HepG2 (cell line): ENCODE results near the gene DAB2IP. TPM values are rescaled to one million over a fixed set of nuclear protein-coding genes. Genes with fewer than 3 reads are reported as not detected.

Source experiments
- ATAC-seq: fragments of 200-7000 bp; cut with Tn5 transposase; 3 replicates; pipeline ENCODE4 v1.9.1; 2020; ENCODE audit warnings: mild to moderate bottlenecking, moderate library complexity
- BruUV-seq: library from RNA; stranded (reverse); fragments of 400-500 nt; replicated peaks from 2 replicates; lab custom pipeline; 2021; lab: Mats Ljungman, UMichigan
- CTCF ChIA-PET: fragments of 300-600 bp; formaldehyde crosslinking; extraction: SDS; loops from one replicate; lab custom pipeline; 2021; ENCODE audit warnings: low total read pairs, inconsistent platforms, low intra/inter-chr PET ratio; lab: Yijun Ruan, JAX
- POLR2A ChIA-PET: fragments of 350-600 bp; sonication (Branson Sonifier 250); formaldehyde crosslinking; loops from one replicate; lab custom pipeline; 2020; ENCODE audit warnings: antibody characterized with exemption, inconsistent platforms; lab: Yijun Ruan, JAX
- DNase-seq: peaks from one replicate; pipeline ENCODE4 v3.0.0-alpha.2; 2015; ENCODE audit warnings: low spot score
- FAIRE-seq: peaks from 3 replicates; lab custom pipeline; 2011; peaks lifted over from hg19 to GRCh38; lab: Jason Lieb, UNC
- H2AFZ ChIP-seq: one replicate; pipeline ENCODE4 v1.6.1; 2011; ENCODE audit warnings: low read length, inconsistent platforms
- H3K27ac ChIP-seq: fragments of 300-600 bp; 3 replicates; pipeline ENCODE4 v1.8.0; 2011; ENCODE audit warnings: mixed run types, mild to moderate bottlenecking, mixed read lengths, low read length, inconsistent platforms; ENCODE audit not compliant: insufficient read depth; ENCODE audit errors: extremely low read length
- H3K27me3 ChIP-seq, 2 experiments: fragments of 200-600 bp in 1 of 2; 2 replicates in 1 of 2; 3 replicates in 1 of 2; pipeline versions ENCODE4 v1.6.0 to v1.8.0; 2011; ENCODE audit warnings: low read length in 2 of 2, mild to moderate bottlenecking in 2 of 2, moderate library complexity in 2 of 2, inconsistent platforms in 1 of 2; ENCODE audit not compliant: insufficient read depth in 2 of 2, control insufficient read depth in 1 of 2
- H3K36me3 ChIP-seq, 2 experiments: fragments of 200-600 bp in 1 of 2; replicated peaks in 1 of 2; 2 replicates in 1 of 2; 3 replicates in 1 of 2; pipeline versions ENCODE4 v1.5.1 to v1.8.0; 2011; ENCODE audit warnings: low read length in 2 of 2, inconsistent platforms in 1 of 2; ENCODE audit not compliant: insufficient read depth in 2 of 2, control insufficient read depth in 1 of 2
- H3K4me1 ChIP-seq: 2 replicates; pipeline ENCODE4 v1.5.1; 2012; ENCODE audit warnings: low read length, inconsistent platforms; ENCODE audit not compliant: insufficient read depth
- H3K4me2 ChIP-seq: 2 replicates; pipeline ENCODE4 v1.6.0; 2011; ENCODE audit warnings: low read depth, low read length, inconsistent platforms
- H3K4me3 ChIP-seq, 3 experiments: fragments of 200-600 bp in 1 of 3; sonication (generic), shearing (Covaris generic) in 1 of 3; replicated peaks in 1 of 3; 2 replicates each; pipeline ENCODE4 v1.5.1; 2011 to 2016; ENCODE audit warnings: low read length in 3 of 3, inconsistent platforms in 2 of 3, low read depth in 2 of 3, mild to moderate bottlenecking in 2 of 3, control low read depth in 1 of 3, mixed read lengths in 1 of 3; ENCODE audit not compliant: insufficient read depth in 1 of 3
- H3K79me2 ChIP-seq: one replicate; pipeline ENCODE4 v1.6.1; 2011; ENCODE audit warnings: low read length, inconsistent platforms; ENCODE audit not compliant: insufficient read depth
- H3K9ac ChIP-seq: 2 replicates; pipeline ENCODE4 v1.6.0; 2011; ENCODE audit warnings: mild to moderate bottlenecking, low read depth, low read length, inconsistent platforms; ENCODE audit not compliant: insufficient read depth
- H3K9me3 ChIP-seq: 2 replicates; pipeline ENCODE4 v1.5.1; 2012; ENCODE audit warnings: mild to moderate bottlenecking, low read length
- H4K20me1 ChIP-seq: 2 replicates; pipeline ENCODE4 v1.6.0; 2011; ENCODE audit warnings: inconsistent platforms, mild to moderate bottlenecking, low read length, moderate library complexity; ENCODE audit not compliant: insufficient read depth
- FOSL2 ChIP-seq: sonication (generic); formaldehyde crosslinking; IDR thresholded peaks from 2 replicates; pipeline ENCODE4 v1.4.0; 2020; ENCODE audit warnings: missing genetic modification reagents
- FOXM1 ChIP-seq: sonication (generic); formaldehyde crosslinking; IDR thresholded peaks from 2 replicates; pipeline ENCODE4 v1.5.0; 2020; ENCODE audit warnings: missing genetic modification reagents
- KMT2B ChIP-seq: IDR thresholded peaks from 2 replicates; pipeline ENCODE4 v1.6.1; 2016; ENCODE audit warnings: missing genetic modification reagents, missing compliant biosample characterization
- LCORL ChIP-seq, 2 experiments: fragments of 450-650 bp in 1 of 2; sonication (generic) in 1 of 2; formaldehyde crosslinking in 1 of 2; IDR thresholded peaks; 2 replicates each; pipeline versions ENCODE4 v1.5.0 to v1.6.1; 2017 to 2020; ENCODE audit warnings: antibody characterized with exemption in 1 of 2, missing genetic modification reagents in 1 of 2
- MTF2 ChIP-seq: sonication (generic); formaldehyde crosslinking; IDR thresholded peaks from 2 replicates; pipeline ENCODE4 v1.5.0; 2020; ENCODE audit warnings: missing genetic modification reagents, borderline replicate concordance
- NPAS2 ChIP-seq: sonication (generic); formaldehyde crosslinking; IDR thresholded peaks from 2 replicates; pipeline ENCODE4 v1.8.0; 2022; ENCODE audit warnings: mild to moderate bottlenecking, missing genetic modification reagents, borderline replicate concordance
- PITX1 ChIP-seq: sonication (generic); formaldehyde crosslinking; IDR thresholded peaks from 2 replicates; pipeline ENCODE4 v1.5.1; 2020; ENCODE audit warnings: mild to moderate bottlenecking, missing genetic modification reagents
- RARA ChIP-seq: IDR thresholded peaks from 2 replicates; pipeline ENCODE4 v1.6.1; 2016; ENCODE audit warnings: missing genetic modification reagents, missing compliant biosample characterization
- SKI ChIP-seq: fragments of 450-650 bp; IDR thresholded peaks from one replicate; pipeline ENCODE4 v1.6.1; 2018; ENCODE audit warnings: mild to moderate bottlenecking; ENCODE audit not compliant: partially characterized antibody
- SRY ChIP-seq: sonication (generic); formaldehyde crosslinking; IDR thresholded peaks from 2 replicates; pipeline ENCODE4 v1.8.0; 2022; ENCODE audit warnings: mild to moderate bottlenecking, missing genetic modification reagents
- ZNF33A ChIP-seq: sonication (generic); formaldehyde crosslinking; IDR thresholded peaks from 2 replicates; pipeline ENCODE4 v1.5.1; 2020; ENCODE audit warnings: missing genetic modification reagents, mild to moderate bottlenecking, moderate library complexity, borderline replicate concordance
- ZNF878 ChIP-seq: sonication (generic); formaldehyde crosslinking; IDR thresholded peaks from 2 replicates; pipeline ENCODE4 v1.8.1; 2023; ENCODE audit warnings: mild to moderate bottlenecking, missing genetic modification reagents, moderate library complexity
- WGBS: methylation state at CpG from one replicate; pipeline ENCODE4 v1.1.6; 2017; ENCODE audit warnings: low lambda C conversion rate; 5-methylcytosine and 5-hydroxymethylcytosine counted together
- in situ Hi-C: cut with HindIII; loops from 2 replicates; pipeline ENCODE4 v1.10.0; 2017; ENCODE audit warnings: low pct_unique_long_range_greater_than_20kb; ENCODE audit not compliant: extremely low pct_ligation_motif_present
- intact Hi-C: fragments of 100-400 bp; cut with micrococcal nuclease; formaldehyde crosslinking; loops from one replicate; pipeline ENCODE4 v1.10.0; 2022; ENCODE audit not compliant: unreplicated experiment
- polyA plus RNA-seq, 8 experiments: library from polyadenylated mRNA; depleted of rRNA in 3 of 8; stranded (reverse) in 7 of 8; unstranded in 1 of 8; fragments of >200 nt; fragmentation: Illumina TruSeq in 4 of 8; extraction: Trizol in 4 of 8; gene quantifications; 2 replicates each; pipeline versions ENCODE4 v1.2.1 to v1.2.3, GENCODE V29; 2011 to 2016; ENCODE audit warnings: low read depth in 4 of 8, missing spikeins in 1 of 8, mixed read lengths in 1 of 8; ENCODE audit not compliant: insufficient read depth in 1 of 8
- total RNA-seq, 5 experiments: library from RNA; depleted of rRNA; stranded (reverse); fragments of >200 nt; fragmentation: Illumina TruSeq; extraction: Trizol; gene quantifications; 2 replicates each; pipeline ENCODE4 v1.2.3, GENCODE V29; 2016; ENCODE audit warnings: low read depth in 1 of 5
- TF ChIP-seq, protein P1 (sequence below): sonication (generic); formaldehyde crosslinking; IDR thresholded peaks from 2 replicates; pipeline ENCODE4 v1.4.0; 2020; ENCODE audit warnings: missing genetic modification reagents, borderline replicate concordance
- TF ChIP-seq, protein P2 (sequence below): IDR thresholded peaks from 2 replicates; pipeline ENCODE4 v1.6.1; 2016; ENCODE audit warnings: missing biosample characterization, missing genetic modification reagents, low read depth
- TF ChIP-seq, protein P3 (sequence below), 2 experiments: sonication (generic) in 1 of 2; formaldehyde crosslinking in 1 of 2; IDR thresholded peaks; 2 replicates each; pipeline versions ENCODE4 v1.5.1 to v1.6.1; 2011 to 2020; ENCODE audit warnings: borderline replicate concordance in 1 of 2, low read depth in 1 of 2, low read length in 1 of 2, mild to moderate bottlenecking in 1 of 2, missing genetic modification reagents in 1 of 2, moderate library complexity in 1 of 2
- TF ChIP-seq, protein P4 (sequence below): sonication (generic); formaldehyde crosslinking; IDR thresholded peaks from 2 replicates; pipeline ENCODE4 v1.5.0; 2020; ENCODE audit warnings: missing genetic modification reagents, mild to moderate bottlenecking, borderline replicate concordance
- TF ChIP-seq, protein P5 (sequence below): sonication (generic); formaldehyde crosslinking; IDR thresholded peaks from 2 replicates; pipeline ENCODE4 v1.5.1; 2020; ENCODE audit warnings: missing genetic modification reagents, mild to moderate bottlenecking, borderline replicate concordance

The DAB2IP gene
- total and polyA plus RNA-seq, 2 of the 13 experiments (the other 11 are each of a cell fraction or from before 2014, with no cell fraction given), result 25.3 to 37.9 TPM

DNA sequence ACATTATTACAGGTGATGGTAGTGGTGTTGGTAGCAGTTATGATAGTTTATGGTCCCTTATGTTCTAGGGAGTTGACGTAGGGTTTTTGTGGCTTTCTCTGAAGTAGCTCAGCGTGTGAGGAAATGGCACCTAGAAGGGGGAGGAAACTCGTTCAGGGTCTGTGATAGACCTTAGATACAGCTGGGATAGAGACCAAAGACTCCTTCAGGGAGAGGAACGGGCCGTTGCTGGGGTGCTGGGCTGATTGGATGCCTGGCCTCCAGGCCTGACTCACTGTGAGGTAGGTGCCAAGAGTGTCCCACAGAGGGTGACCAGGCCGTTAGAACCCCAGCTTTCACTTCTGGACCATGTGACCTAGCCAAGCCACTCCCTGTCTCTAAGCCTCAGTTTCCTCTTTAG is 96.6 kb downstream of the DAB2IP start:
- WGBS, result 97% methylated on average over 6 of the region's 6 CpGs

More for the DNA sequence above, 96.6 kb downstream of the DAB2IP start:
- POLR2A ChIA-PET, result interaction anchor here (4.0 kb wide), 1 partner anchor 11 kb away, joined by 49 read pairs; no protein-coding TSS in a partner anchor
- H2AFZ ChIP-seq, result no peak overlapping the region
- H3K9ac ChIP-seq, result no peak overlapping the region
- ATAC-seq, result no peak
- H3K27ac ChIP-seq, result peak overlapping the region; percentile 7
- no peak for TF ChIP-seq SRY (CRISPR knock-in tag)
- TF ChIP-seq, protein P1, sequence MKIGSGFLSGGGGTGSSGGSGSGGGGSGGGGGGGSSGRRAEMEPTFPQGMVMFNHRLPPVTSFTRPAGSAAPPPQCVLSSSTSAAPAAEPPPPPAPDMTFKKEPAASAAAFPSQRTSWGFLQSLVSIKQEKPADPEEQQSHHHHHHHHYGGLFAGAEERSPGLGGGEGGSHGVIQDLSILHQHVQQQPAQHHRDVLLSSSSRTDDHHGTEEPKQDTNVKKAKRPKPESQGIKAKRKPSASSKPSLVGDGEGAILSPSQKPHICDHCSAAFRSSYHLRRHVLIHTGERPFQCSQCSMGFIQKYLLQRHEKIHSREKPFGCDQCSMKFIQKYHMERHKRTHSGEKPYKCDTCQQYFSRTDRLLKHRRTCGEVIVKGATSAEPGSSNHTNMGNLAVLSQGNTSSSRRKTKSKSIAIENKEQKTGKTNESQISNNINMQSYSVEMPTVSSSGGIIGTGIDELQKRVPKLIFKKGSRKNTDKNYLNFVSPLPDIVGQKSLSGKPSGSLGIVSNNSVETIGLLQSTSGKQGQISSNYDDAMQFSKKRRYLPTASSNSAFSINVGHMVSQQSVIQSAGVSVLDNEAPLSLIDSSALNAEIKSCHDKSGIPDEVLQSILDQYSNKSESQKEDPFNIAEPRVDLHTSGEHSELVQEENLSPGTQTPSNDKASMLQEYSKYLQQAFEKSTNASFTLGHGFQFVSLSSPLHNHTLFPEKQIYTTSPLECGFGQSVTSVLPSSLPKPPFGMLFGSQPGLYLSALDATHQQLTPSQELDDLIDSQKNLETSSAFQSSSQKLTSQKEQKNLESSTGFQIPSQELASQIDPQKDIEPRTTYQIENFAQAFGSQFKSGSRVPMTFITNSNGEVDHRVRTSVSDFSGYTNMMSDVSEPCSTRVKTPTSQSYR (CRISPR knock-in tag), result no peak
- TF ChIP-seq ZNF33A, result no peak
- no peak for TF ChIP-seq NPAS2
- TF ChIP-seq RARA (CRISPR knock-in tag), result no peak
- no peak for TF ChIP-seq MTF2
- no peak for TF ChIP-seq LCORL (IDR thresholded peaks at IDR 0.05)
- no peak for TF ChIP-seq LCORL (CRISPR knock-in tag; IDR thresholded peaks at IDR 0.05)
- no peak for TF ChIP-seq SKI
- TF ChIP-seq FOSL2 (CRISPR knock-in tag), result no peak
- no peak for TF ChIP-seq PITX1 (CRISPR knock-in tag)
- TF ChIP-seq, protein P2, sequence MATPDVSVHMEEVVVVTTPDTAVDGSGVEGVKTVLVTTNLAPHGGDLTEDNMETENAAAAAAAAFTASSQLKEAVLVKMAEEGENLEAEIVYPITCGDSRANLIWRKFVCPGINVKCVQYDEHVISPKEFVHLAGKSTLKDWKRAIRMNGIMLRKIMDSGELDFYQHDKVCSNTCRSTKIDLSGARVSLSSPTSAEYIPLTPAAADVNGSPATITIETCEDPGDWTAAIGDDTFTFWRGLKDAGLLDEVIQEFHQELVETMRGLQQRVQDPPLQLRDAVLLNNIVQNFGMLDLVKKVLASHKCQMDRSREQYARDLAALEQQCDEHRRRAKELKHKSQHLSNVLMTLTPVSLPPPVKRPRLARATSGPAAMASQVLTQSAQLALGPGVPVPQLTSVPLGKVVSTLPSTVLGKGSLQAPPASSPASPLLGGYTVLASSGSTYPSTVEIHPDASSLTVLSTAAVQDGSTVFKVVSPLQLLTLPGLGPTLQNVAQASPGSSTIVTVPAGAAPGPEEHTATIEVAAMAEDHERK, result no peak
- no peak for TF ChIP-seq FOXM1
- TF ChIP-seq ZNF878 (CRISPR knock-in tag), result no peak
- TF ChIP-seq, protein P3, sequence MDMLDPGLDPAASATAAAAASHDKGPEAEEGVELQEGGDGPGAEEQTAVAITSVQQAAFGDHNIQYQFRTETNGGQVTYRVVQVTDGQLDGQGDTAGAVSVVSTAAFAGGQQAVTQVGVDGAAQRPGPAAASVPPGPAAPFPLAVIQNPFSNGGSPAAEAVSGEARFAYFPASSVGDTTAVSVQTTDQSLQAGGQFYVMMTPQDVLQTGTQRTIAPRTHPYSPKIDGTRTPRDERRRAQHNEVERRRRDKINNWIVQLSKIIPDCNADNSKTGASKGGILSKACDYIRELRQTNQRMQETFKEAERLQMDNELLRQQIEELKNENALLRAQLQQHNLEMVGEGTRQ (IDR thresholded peaks at IDR 0.05; ENCODE audit: low read depth, low read length), result no peak
- TF ChIP-seq, protein P3 (CRISPR knock-in tag; IDR thresholded peaks at IDR 0.05; ENCODE audit: borderline replicate concordance), result no peak
- TF ChIP-seq, protein P4, sequence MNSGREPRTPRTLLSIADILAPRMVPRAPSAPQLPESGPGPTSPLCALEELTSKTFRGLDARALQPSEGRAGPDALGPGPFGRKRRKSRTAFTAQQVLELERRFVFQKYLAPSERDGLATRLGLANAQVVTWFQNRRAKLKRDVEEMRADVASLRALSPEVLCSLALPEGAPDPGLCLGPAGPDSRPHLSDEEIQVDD (CRISPR knock-in tag), result no peak
- TF ChIP-seq KMT2B (CRISPR knock-in tag), result no peak
- TF ChIP-seq, protein P5, sequence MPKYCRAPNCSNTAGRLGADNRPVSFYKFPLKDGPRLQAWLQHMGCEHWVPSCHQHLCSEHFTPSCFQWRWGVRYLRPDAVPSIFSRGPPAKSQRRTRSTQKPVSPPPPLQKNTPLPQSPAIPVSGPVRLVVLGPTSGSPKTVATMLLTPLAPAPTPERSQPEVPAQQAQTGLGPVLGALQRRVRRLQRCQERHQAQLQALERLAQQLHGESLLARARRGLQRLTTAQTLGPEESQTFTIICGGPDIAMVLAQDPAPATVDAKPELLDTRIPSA, result no peak
- TF ChIP-seq, all 625 proteins: peak for 0
- in situ Hi-C loops (loop anchor here (10.0 to 25.0 kb wide), 2 partner anchors 117 to 239 kb away; no protein-coding TSS in a partner anchor), intact Hi-C loops (loop anchor here (10.0 kb wide), 1 partner anchor 77 kb away; no protein-coding TSS in a partner anchor)
- H3K4me2 ChIP-seq, result no peak overlapping the region
- H4K20me1 ChIP-seq, result no peaks in the 10 kb centered on the region
- no peaks in the 10 kb centered on the region for H3K9me3 ChIP-seq
- H3K79me2 ChIP-seq, result peaks cover 72% of the 10 kb centered on the region
- no TSS peak for BruUV-seq
- peaks cover 6 to 25% of the 10 kb centered on the region in 2 experiments for H3K36me3 ChIP-seq
- FAIRE-seq (no peak), DNase-seq (no peak)
- CTCF ChIA-PET, result no interaction called here
- H3K27me3 ChIP-seq, result no peaks in the 10 kb centered on the region
- H3K4me3 ChIP-seq, result no peak overlapping the region
- H3K4me1 ChIP-seq, result peaks cover 90% of the 10 kb centered on the region
